ENCODE data around the gene STOM. TPM values are rescaled to one million over a fixed set of nuclear protein-coding genes. Genes with fewer than 3 reads are reported as not detected.

The STOM gene
- total and polyA plus RNA-seq, 3 donors from 2014 or later, result 49.7 to 82.3 (median 53.6) TPM

DNA sequence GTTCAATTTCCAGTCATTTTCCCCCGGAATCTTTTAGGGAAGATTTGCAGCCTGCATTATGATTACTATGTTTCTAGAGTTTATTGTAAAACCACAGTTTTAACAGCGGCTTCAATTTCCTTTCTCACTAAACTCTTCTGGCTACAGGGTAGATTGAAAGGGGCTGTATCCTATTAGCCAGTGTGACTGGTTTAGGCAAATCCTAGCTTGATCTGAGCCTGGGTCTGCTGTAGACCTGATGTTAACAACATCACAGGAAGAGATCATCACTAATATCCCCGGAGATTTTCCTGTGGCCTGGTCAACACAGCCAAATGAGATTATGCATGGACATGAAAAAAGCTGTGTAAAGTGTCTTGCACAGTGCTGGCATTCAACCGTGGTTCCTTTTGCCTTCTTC, 33.4 kb downstream of the STOM start:
- WGBS, 2 donors, result 82 to 91% methylated on average over 4 of the region's 4 CpGs
- no peak for DNase-seq
- Histone ChIP-seq H3K4me1 (peaks cover 35% of the 10 kb centered on the region), H3K27me3 (no peaks in the 10 kb centered on the region), H3K36me3 (ENCODE audit: low read depth, missing control alignments) (no peaks in the 10 kb centered on the region), H3K27ac (no peak overlapping the region), H3K9me3 (no peaks in the 10 kb centered on the region), H3K4me3 (no peak overlapping the region)
- TF ChIP-seq POLR2A (IDR thresholded peaks at IDR 0.05) (no peak), CTCF (IDR thresholded peaks at IDR 0.05) (no peak)
- intact Hi-C loops (cut with DNase I; ENCODE audit: low total_unique reads), result no loop called here

DNA sequence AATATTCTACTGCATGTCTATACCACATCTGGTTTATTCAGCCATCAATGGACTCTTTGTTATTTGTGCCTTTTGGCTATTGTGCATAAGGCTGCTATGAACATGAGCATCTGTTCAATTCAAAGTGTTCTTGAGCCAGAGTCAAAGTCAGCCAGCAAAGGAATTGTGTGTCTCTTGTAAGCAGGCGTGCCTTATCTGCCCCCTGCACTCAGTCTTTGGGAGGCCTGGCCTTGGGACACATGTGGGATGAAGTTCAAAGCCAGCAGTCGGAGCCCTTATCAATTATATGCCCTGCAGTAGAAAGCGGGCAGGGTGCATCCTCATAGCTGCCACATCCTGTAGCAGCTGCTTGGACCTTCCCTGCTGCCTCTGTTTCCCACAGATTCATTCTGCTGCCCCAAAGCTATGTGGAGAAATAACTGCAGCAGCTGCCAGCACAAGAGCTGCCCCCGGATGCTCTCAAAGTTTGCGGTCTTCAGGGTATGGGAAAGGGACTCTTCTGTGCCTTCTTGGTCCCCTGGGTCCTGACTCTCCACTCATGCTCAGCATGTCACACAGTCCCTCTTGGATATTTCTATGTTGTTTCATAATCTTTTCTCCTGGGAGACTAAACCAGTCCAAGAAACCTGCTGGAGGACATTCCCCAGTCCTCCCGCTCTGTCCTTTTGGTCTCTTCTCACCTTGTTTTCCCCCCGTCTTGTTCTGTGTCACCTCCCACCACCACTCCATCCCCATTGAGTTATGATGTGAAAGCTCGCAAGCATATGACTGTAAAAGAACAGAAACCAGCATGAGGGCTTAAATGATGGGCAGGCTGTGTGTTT, 35.9 kb downstream of the STOM start:
- 42 to 50% methylated on average over 7 to 8 of the region's 8 CpGs for WGBS, 2 donors
- DNase-seq, result peak; percentile 80
- H3K4me1 ChIP-seq, result peaks cover 32% of the 10 kb centered on the region
- intact Hi-C loops (cut with DNase I; ENCODE audit: low total_unique reads), result no loop called here
- no peaks in the 10 kb centered on the region for H3K27me3 ChIP-seq
- no peaks in the 10 kb centered on the region for H3K9me3 ChIP-seq
- TF ChIP-seq POLR2A (IDR thresholded peaks at IDR 0.05) (no peak), CTCF (IDR thresholded peaks at IDR 0.05) (no peak)
- peak overlapping the region in 1 of 2 donors; percentile 79 for H3K27ac ChIP-seq
- H3K4me3 ChIP-seq, result no peak overlapping the region
- H3K36me3 ChIP-seq (ENCODE audit: low read depth, missing control alignments), result no peaks in the 10 kb centered on the region

DNA sequence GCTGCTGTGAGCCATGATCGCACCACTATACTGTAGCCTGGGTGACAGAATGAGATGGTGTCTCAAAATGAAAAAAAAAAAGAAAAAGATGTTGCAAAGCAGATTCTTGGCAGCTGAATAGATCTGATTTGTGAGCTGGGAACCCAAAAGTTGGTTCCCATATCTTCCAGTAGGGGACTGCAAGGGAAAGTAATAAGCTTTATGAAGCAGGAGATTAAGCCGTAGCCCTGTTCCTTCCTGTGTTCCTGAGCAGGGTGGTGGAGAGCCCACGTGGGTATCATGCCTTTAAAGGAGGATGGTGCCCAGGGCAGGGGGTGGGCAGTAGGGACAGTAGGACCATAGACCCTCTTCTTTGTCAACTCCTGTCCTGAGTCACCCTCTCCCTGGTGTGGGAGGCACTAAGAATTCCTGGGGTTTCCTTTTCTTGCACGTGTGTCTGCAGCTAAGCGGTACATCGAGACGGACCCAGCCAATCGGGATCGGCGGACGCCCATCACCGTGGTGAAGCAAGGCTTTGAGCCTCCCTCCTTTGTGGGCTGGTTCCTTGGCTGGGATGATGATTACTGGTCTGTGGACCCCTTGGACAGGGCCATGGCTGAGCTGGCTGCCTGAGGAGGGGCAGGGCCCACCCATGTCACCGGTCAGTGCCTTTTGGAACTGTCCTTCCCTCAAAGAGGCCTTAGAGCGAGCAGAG, 37.9 kb downstream of the STOM start:
- Histone ChIP-seq H3K4me1 (peaks cover 26% of the 10 kb centered on the region), H3K27ac (peak overlapping the region; percentile 72 to 79), H3K36me3 (ENCODE audit: low read depth, missing control alignments) (no peaks in the 10 kb centered on the region), H3K4me3 (no peak overlapping the region), H3K27me3 (no peaks in the 10 kb centered on the region), H3K9me3 (no peaks in the 10 kb centered on the region)
- DNase-seq, result no peak
- WGBS, 2 donors, result 49 to 55% methylated on average over 14 of the region's 14 CpGs
- TF ChIP-seq POLR2A (IDR thresholded peaks at IDR 0.05) (no peak), CTCF (IDR thresholded peaks at IDR 0.05) (peak in 2 of 3 experiments; percentile 27 to 53)
- intact Hi-C loops (cut with DNase I; ENCODE audit: low total_unique reads), result no loop called here

DNA sequence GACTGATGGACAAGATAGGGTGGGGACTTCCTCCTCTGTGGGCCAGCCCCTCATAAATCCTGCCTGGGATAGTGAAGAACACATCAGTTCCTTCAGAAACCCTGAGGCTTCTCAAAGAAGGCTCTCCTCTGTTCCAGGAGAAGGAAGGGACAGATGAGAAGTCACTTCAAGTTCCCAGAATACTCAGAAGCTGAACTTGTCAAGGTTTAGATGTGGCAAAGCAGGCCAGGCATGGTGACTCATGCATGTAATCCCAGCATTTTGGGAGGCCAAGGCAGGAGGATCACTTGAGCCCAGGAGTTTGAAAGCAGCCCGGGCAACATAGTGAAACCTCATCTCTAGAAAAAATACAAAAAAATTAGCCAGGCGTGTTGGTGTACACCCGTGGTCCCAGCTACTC, 38.5 kb downstream of the STOM start:
- H3K36me3 ChIP-seq (ENCODE audit: low read depth, missing control alignments), result no peaks in the 10 kb centered on the region
- peak overlapping the region; percentile 72 to 79 for H3K27ac ChIP-seq
- peaks cover 26% of the 10 kb centered on the region for H3K4me1 ChIP-seq

More for the DNA sequence above, 38.5 kb downstream of the STOM start:
- WGBS, 2 donors, result 74 to 78% methylated on average over 3 of the region's 3 CpGs
- no peak for DNase-seq
- H3K27me3 ChIP-seq, result no peaks in the 10 kb centered on the region
- H3K4me3 ChIP-seq, result no peak overlapping the region
- intact Hi-C loops (cut with DNase I; ENCODE audit: low total_unique reads), result no loop called here
- no peaks in the 10 kb centered on the region for H3K9me3 ChIP-seq
- TF ChIP-seq POLR2A (IDR thresholded peaks at IDR 0.05), result no peak
- TF ChIP-seq CTCF (IDR thresholded peaks at IDR 0.05), result no peak

Data from testis (tissue), 3 donors.